Daoy (cell line): ENCODE data around the gene BFSP2. TPM values are rescaled to one million over a fixed set of nuclear protein-coding genes. Genes with fewer than 3 reads are reported as not detected.
"Not testable (repeated sequence)": the region's sequence is repeated elsewhere in the genome, so short reads cannot be mapped to it uniquely, and the experiment has no call there.

Experiments
- DNase-seq: peaks from one replicate; pipeline ENCODE4 v3.0.0-alpha.2; 2015; ENCODE audit warnings: low read depth
- total RNA-seq: library from RNA; depleted of rRNA; stranded (reverse); fragments of >200 nt; shearing (Covaris generic); gene quantifications from 2 replicates; pipeline ENCODE4 v1.2.3, GENCODE V29; 2014

BFSP2 gene
- total RNA-seq, 1 experiment from 2014 or later: not detected

- no peak for DNase-seq
These were observed 57.2 kb downstream of the BFSP2 start for GRCh38 chr3:133457025-133457424.

GRCh38 chr3:133457465-133458067 is 57.7 kb downstream of the BFSP2 start:
- no peak for DNase-seq

- DNase-seq: no peak
These were observed 59.5 kb downstream of the BFSP2 start for GRCh38 chr3:133459400-133459799.

GRCh38 chr3:133460809-133461208 is 61.0 kb downstream of the BFSP2 start:
- no peak for DNase-seq

- DNase-seq: no peak
These were observed 61.4 kb downstream of the BFSP2 start for GRCh38 chr3:133461291-133461690.

- no peak for DNase-seq
These were observed 63.5 kb downstream of the BFSP2 start for GRCh38 chr3:133463347-133463860.

- peak; percentile 32 for DNase-seq
These were observed 64.7 kb downstream of the BFSP2 start for GRCh38 chr3:133464573-133464972.

- no peak for DNase-seq
These were observed 66.9 kb downstream of the BFSP2 start for GRCh38 chr3:133466531-133467386.

- DNase-seq: no peak
These were observed 67.9 kb downstream of the BFSP2 start for GRCh38 chr3:133467780-133468179.

- no peak for DNase-seq
These were observed 68.4 kb downstream of the BFSP2 start for GRCh38 chr3:133468251-133468721.

GRCh38 chr3:133469140-133469731 is 69.4 kb downstream of the BFSP2 start:
- DNase-seq: no peak

- DNase-seq: peak; percentile 27
These were observed 72.4 kb downstream of the BFSP2 start for GRCh38 chr3:133472242-133472641.

GRCh38 chr3:133472889-133473288 is 73.0 kb downstream of the BFSP2 start:
- DNase-seq: no peak

GRCh38 chr3:133473472-133474191 is 73.8 kb downstream of the BFSP2 start:
- not testable (repeated sequence) for DNase-seq

GRCh38 chr3:133474251-133474801 is 74.5 kb downstream of the BFSP2 start:
- no peak for DNase-seq

- DNase-seq: no peak
These were observed 75.0 kb downstream of the BFSP2 start for GRCh38 chr3:133474817-133475216.

GRCh38 chr3:133475245-133476010 is 75.6 kb downstream of the BFSP2 start:
- no peak for DNase-seq

GRCh38 chr3:133476971-133477375 is 77.1 kb downstream of the BFSP2 start:
- no peak for DNase-seq

- no peak for DNase-seq
These were observed 77.6 kb downstream of the BFSP2 start for GRCh38 chr3:133477487-133477886.

GRCh38 chr3:133478624-133479023 is 78.8 kb downstream of the BFSP2 start:
- DNase-seq: no peak

GRCh38 chr3:133479401-133479800 is 79.5 kb downstream of the BFSP2 start:
- DNase-seq: no peak
